ENCODE data around the gene CDK6.
A peak's percentile ranks its signal among the peaks of the same experiment; 100 is the strongest.

CDK6 gene

GRCh38 chr7:92783260-92784201, 52.8 kb downstream of the CDK6 start:
- no peak overlapping the region for H3K4me3 ChIP-seq (replicated peaks; ENCODE audit: low read depth, low read length)
- no peak for TF ChIP-seq CTCF (IDR thresholded peaks at IDR 0.05; ENCODE audit: low read length, missing control alignments)
- no peak for DNase-seq (ENCODE audit: low read depth)

GRCh38 chr7:92782855-92783254, 53.5 kb downstream of the CDK6 start:
- TF ChIP-seq CTCF (IDR thresholded peaks at IDR 0.05; ENCODE audit: low read length, missing control alignments), result no peak
- H3K4me3 ChIP-seq (replicated peaks; ENCODE audit: low read depth, low read length), result no peak overlapping the region
- DNase-seq (ENCODE audit: low read depth), result no peak

GRCh38 chr7:92782236-92782635, 54.1 kb downstream of the CDK6 start:
- no peak for TF ChIP-seq CTCF (IDR thresholded peaks at IDR 0.05; ENCODE audit: low read length, missing control alignments)

GRCh38 chr7:92781117-92781720, 55.2 kb downstream of the CDK6 start:
- TF ChIP-seq CTCF (IDR thresholded peaks at IDR 0.05; ENCODE audit: low read length, missing control alignments), result no peak
- no peak overlapping the region for H3K4me3 ChIP-seq (replicated peaks; ENCODE audit: low read depth, low read length)
- DNase-seq (ENCODE audit: low read depth), result peak; percentile 77

More at GRCh38 chr7:92782236-92782635, 54.1 kb downstream of the CDK6 start:
- H3K4me3 ChIP-seq (replicated peaks; ENCODE audit: low read depth, low read length), result no peak overlapping the region
- no peak for DNase-seq (ENCODE audit: low read depth)

GRCh38 chr7:92778972-92779371, 57.4 kb downstream of the CDK6 start:
- DNase-seq (ENCODE audit: low read depth), result peak; percentile 94
- no peak overlapping the region for H3K4me3 ChIP-seq (replicated peaks; ENCODE audit: low read depth, low read length)
- TF ChIP-seq CTCF (IDR thresholded peaks at IDR 0.05; ENCODE audit: low read length, missing control alignments), result peak; percentile 8

- no peak for DNase-seq (ENCODE audit: low read depth)
- H3K4me3 ChIP-seq (replicated peaks; ENCODE audit: low read depth, low read length), result no peak overlapping the region
- TF ChIP-seq CTCF (IDR thresholded peaks at IDR 0.05; ENCODE audit: low read length, missing control alignments), result no peak
Observed at GRCh38 chr7:92777993-92778392, 58.4 kb downstream of the CDK6 start.

Data from fibroblast of pulmonary artery (primary cell).